ENCODE data around the gene SPAG6. TPM values are rescaled to one million over a fixed set of nuclear protein-coding genes. Genes with fewer than 3 reads are reported as not detected.
A peak's percentile ranks its signal among the peaks of the same experiment; 100 is the strongest.
"Not testable (repeated sequence)": the region's sequence is repeated elsewhere in the genome, so short reads cannot be mapped to it uniquely, and the experiment has no call there.

The SPAG6 gene
- total RNA-seq, 6 donors from 2014 or later: 0.74 to 44.1 (median 8.7) TPM

- H3K4me1 ChIP-seq: no peaks in the 10 kb centered on the region
- no peak overlapping the region for H3K4me3 ChIP-seq
- DNase-seq: no peak
- H3K36me3 ChIP-seq: no peaks in the 10 kb centered on the region
- no peak for ATAC-seq (ENCODE audit: low FRiP score in 2 of 2)
- H3K9me3 ChIP-seq: no peaks in the 10 kb centered on the region
- H3K27me3 ChIP-seq: no peaks in the 10 kb centered on the region
- no peak overlapping the region for H3K27ac ChIP-seq
- WGBS, 2 donors: 82 to 85% methylated on average over 4 of the region's 4 CpGs
- TF ChIP-seq EP300 (IDR thresholded peaks at IDR 0.05) (no peak), POLR2A (IDR thresholded peaks at IDR 0.05) (no peak), CTCF (IDR thresholded peaks at IDR 0.05) (no peak), POLR2AphosphoS5 (IDR thresholded peaks at IDR 0.05) (no peak)
Measured at GRCh38 chr10:22356324-22356873, 11.1 kb downstream of the SPAG6 start.

- not testable (repeated sequence) for H3K27ac ChIP-seq; DNase-seq; H3K4me3 ChIP-seq; H3K27me3 ChIP-seq; H3K9me3 ChIP-seq; ATAC-seq (ENCODE audit: low FRiP score in 2 of 2); H3K36me3 ChIP-seq; H3K4me1 ChIP-seq
- 90 to 91% methylated on average over 4 of the region's 4 CpGs for WGBS, 2 donors
Measured at GRCh38 chr10:22357770-22358169, 12.5 kb downstream of the SPAG6 start.

GRCh38 chr10:22363305-22363704, 18.0 kb downstream of the SPAG6 start:
- no peak for DNase-seq
- Histone ChIP-seq H3K4me3 (no peak overlapping the region), H3K4me1 (no peaks in the 10 kb centered on the region), H3K36me3 (no peaks in the 10 kb centered on the region), H3K9me3 (no peaks in the 10 kb centered on the region), H3K27me3 (no peaks in the 10 kb centered on the region), H3K27ac (no peak overlapping the region)
- 90 to 96% methylated on average over 6 of the region's 6 CpGs for WGBS, 2 donors
- no peak for ATAC-seq (ENCODE audit: low FRiP score in 2 of 2)
- TF ChIP-seq CTCF (IDR thresholded peaks at IDR 0.05) (no peak), EP300 (IDR thresholded peaks at IDR 0.05) (no peak), POLR2A (IDR thresholded peaks at IDR 0.05) (no peak), POLR2AphosphoS5 (IDR thresholded peaks at IDR 0.05) (no peak)

GRCh38 chr10:22364407-22365140, 19.3 kb downstream of the SPAG6 start:
- H3K9me3 ChIP-seq: no peaks in the 10 kb centered on the region
- no peak overlapping the region for H3K27ac ChIP-seq
- H3K4me3 ChIP-seq: no peak overlapping the region
- WGBS, 2 donors: 87 to 90% methylated on average over 5 of the region's 5 CpGs
- no peaks in the 10 kb centered on the region for H3K27me3 ChIP-seq
- TF ChIP-seq CTCF (IDR thresholded peaks at IDR 0.05): no peak
- no peaks in the 10 kb centered on the region for H3K36me3 ChIP-seq
- DNase-seq: no peak
- no peaks in the 10 kb centered on the region for H3K4me1 ChIP-seq
- no peak for ATAC-seq (ENCODE audit: low FRiP score in 2 of 2)

- Histone ChIP-seq H3K4me1 (no peaks in the 10 kb centered on the region), H3K9me3 (no peaks in the 10 kb centered on the region), H3K27ac (no peak overlapping the region), H3K27me3 (no peaks in the 10 kb centered on the region), H3K4me3 (no peak overlapping the region), H3K36me3 (no peaks in the 10 kb centered on the region)
- ATAC-seq (ENCODE audit: low FRiP score in 2 of 2): peak in 1 of 2 donors; percentile 74
- 67 to 79% methylated on average over 1 of the region's 1 CpG for WGBS, 2 donors
- no peak for DNase-seq
- TF ChIP-seq EP300 (IDR thresholded peaks at IDR 0.05) (no peak), CTCF (IDR thresholded peaks at IDR 0.05) (no peak), POLR2AphosphoS5 (IDR thresholded peaks at IDR 0.05) (no peak), POLR2A (IDR thresholded peaks at IDR 0.05) (no peak)
Measured at GRCh38 chr10:22365233-22365632, 19.9 kb downstream of the SPAG6 start.

All from upper lobe of left lung (tissue), 6 donors.